Neuronal stem cell (in vitro differentiated cells): ENCODE results near the gene TMEM132A. TPM values are rescaled to one million over a fixed set of nuclear protein-coding genes. Genes with fewer than 3 reads are reported as not detected.
A peak's percentile ranks its signal among the peaks of the same experiment; 100 is the strongest.

ENCODE experiments used
- DNase-seq: peaks from one replicate; pipeline ENCODE4 v3.0.0-alpha.2; 2013; ENCODE audit warnings: low spot score
- H2AFZ ChIP-seq: one replicate; pipeline ENCODE4 v1.6.1; 2013; ENCODE audit warnings: mild to moderate bottlenecking, low read length, inconsistent platforms
- H2AK5ac ChIP-seq: 2 replicates; pipeline ENCODE4 v1.6.1; 2013; ENCODE audit warnings: low read depth, mild to moderate bottlenecking, inconsistent platforms, low read length, moderate library complexity, mixed read lengths
- H2BK120ac ChIP-seq: 2 replicates; pipeline ENCODE4 v1.6.1; 2013; ENCODE audit warnings: low read depth, mild to moderate bottlenecking, inconsistent platforms, low read length, moderate library complexity, mixed read lengths
- H2BK12ac ChIP-seq: one replicate; pipeline ENCODE4 v1.6.1; 2013; ENCODE audit warnings: low read length, inconsistent platforms
- H2BK15ac ChIP-seq: 2 replicates; pipeline ENCODE4 v1.6.1; 2013; ENCODE audit warnings: mild to moderate bottlenecking, low read length, inconsistent platforms, mixed read lengths
- H2BK5ac ChIP-seq: one replicate; pipeline ENCODE4 v1.6.1; 2013; ENCODE audit warnings: inconsistent platforms, mild to moderate bottlenecking, low read length, moderate library complexity
- H3K14ac ChIP-seq: one replicate; pipeline ENCODE4 v1.6.1; 2013; ENCODE audit warnings: low read length, inconsistent platforms
- H3K18ac ChIP-seq: 2 replicates; pipeline ENCODE4 v1.6.1; 2013; ENCODE audit warnings: low read length, inconsistent platforms
- H3K23ac ChIP-seq: 2 replicates; pipeline ENCODE4 v1.6.1; 2013; ENCODE audit warnings: low read depth, mild to moderate bottlenecking, mixed read lengths, low read length, inconsistent platforms; ENCODE audit not compliant: poor library complexity
- H3K27ac ChIP-seq: replicated peaks from 3 replicates; pipeline ENCODE4 v1.5.1; 2013; ENCODE audit warnings: low read length, inconsistent platforms
- H3K27me3 ChIP-seq, 3 experiments: 2 replicates each; pipeline ENCODE4 v1.6.1; 2013; ENCODE audit warnings: low read length in 3 of 3, mild to moderate bottlenecking in 2 of 3, inconsistent platforms in 1 of 3, low read depth in 1 of 3, mixed read lengths in 1 of 3, moderate library complexity in 1 of 3; ENCODE audit not compliant: control insufficient read depth in 3 of 3, insufficient read depth in 3 of 3
- H3K36me3 ChIP-seq, 2 donors: replicated peaks in 1 of 2; 2 replicates each; pipeline ENCODE4 v1.6.1; 2013; ENCODE audit warnings: low read length in 2 of 2; ENCODE audit not compliant: control insufficient read depth in 2 of 2, insufficient read depth in 2 of 2
- H3K4ac ChIP-seq: 2 replicates; pipeline ENCODE4 v1.6.1; 2013; ENCODE audit warnings: inconsistent platforms, mild to moderate bottlenecking, low read length, moderate library complexity
- H3K4me1 ChIP-seq, 2 donors: 1 replicate in 1 of 2; 2 replicates in 1 of 2; pipeline ENCODE4 v1.6.1; 2013; ENCODE audit warnings: low read length in 2 of 2, low read depth in 1 of 2; ENCODE audit not compliant: control insufficient read depth in 2 of 2, insufficient read depth in 1 of 2
- H3K4me2 ChIP-seq: one replicate; pipeline ENCODE4 v1.6.1; 2013; ENCODE audit warnings: mild to moderate bottlenecking, low read length, inconsistent platforms; ENCODE audit not compliant: insufficient read depth, poor library complexity, severe bottlenecking
- H3K4me3 ChIP-seq, 2 donors: 2 replicates each; pipeline ENCODE4 v1.5.1; 2013; ENCODE audit warnings: low read length in 2 of 2, mild to moderate bottlenecking in 2 of 2, inconsistent platforms in 1 of 2, moderate library complexity in 1 of 2
- H3K79me1 ChIP-seq: one replicate; pipeline ENCODE4 v1.6.1; 2013; ENCODE audit warnings: low read depth, mild to moderate bottlenecking, inconsistent platforms, low read length, moderate library complexity
- H3K9ac ChIP-seq: one replicate; pipeline ENCODE4 v1.6.1; 2013; ENCODE audit warnings: mild to moderate bottlenecking, low read depth, low read length, inconsistent platforms; ENCODE audit not compliant: poor library complexity
- H3K9me3 ChIP-seq, 2 donors: replicated peaks in 1 of 2; 2 replicates each; pipeline versions ENCODE3 to v1.6.1; 2013; ENCODE audit warnings: low read length in 2 of 2, mild to moderate bottlenecking in 2 of 2, inconsistent platforms in 1 of 2, low read depth in 1 of 2, mixed read lengths in 1 of 2, moderate library complexity in 1 of 2; ENCODE audit not compliant: control insufficient read depth in 2 of 2, insufficient read depth in 1 of 2
- H4K8ac ChIP-seq: one replicate; pipeline ENCODE4 v1.6.1; 2013; ENCODE audit warnings: low read depth, mild to moderate bottlenecking, inconsistent platforms, low read length, moderate library complexity
- H4K91ac ChIP-seq: one replicate; pipeline ENCODE4 v1.6.1; 2013; ENCODE audit warnings: low read length, low read depth, mild to moderate bottlenecking, inconsistent platforms; ENCODE audit not compliant: poor library complexity
- WGBS, 2 donors: extraction: QIAGEN DNeasy Blood & Tissue Kit; methylation state at CpG; one replicate each; pipeline ENCODE4 v1.1.7; 2013; ENCODE audit warnings: missing lambda C conversion rate in 2 of 2, mixed read lengths in 1 of 2; ENCODE audit not compliant: insufficient read length in 2 of 2, insufficient replicate concordance in 1 of 2; ENCODE audit errors: extremely low coverage in 2 of 2; 5-methylcytosine and 5-hydroxymethylcytosine counted together
- polyA plus RNA-seq, 2 experiments: library from polyadenylated mRNA; stranded (reverse); fragments of 200-250 nt; gene quantifications; one replicate each; pipeline ENCODE4 v1.2.3, GENCODE V29; 2013

The TMEM132A gene
- 90.5 TPM for polyA plus RNA-seq (2013, experiment 1 of 2)
- 91.3 TPM for polyA plus RNA-seq (2013, experiment 2 of 2)

DNA sequence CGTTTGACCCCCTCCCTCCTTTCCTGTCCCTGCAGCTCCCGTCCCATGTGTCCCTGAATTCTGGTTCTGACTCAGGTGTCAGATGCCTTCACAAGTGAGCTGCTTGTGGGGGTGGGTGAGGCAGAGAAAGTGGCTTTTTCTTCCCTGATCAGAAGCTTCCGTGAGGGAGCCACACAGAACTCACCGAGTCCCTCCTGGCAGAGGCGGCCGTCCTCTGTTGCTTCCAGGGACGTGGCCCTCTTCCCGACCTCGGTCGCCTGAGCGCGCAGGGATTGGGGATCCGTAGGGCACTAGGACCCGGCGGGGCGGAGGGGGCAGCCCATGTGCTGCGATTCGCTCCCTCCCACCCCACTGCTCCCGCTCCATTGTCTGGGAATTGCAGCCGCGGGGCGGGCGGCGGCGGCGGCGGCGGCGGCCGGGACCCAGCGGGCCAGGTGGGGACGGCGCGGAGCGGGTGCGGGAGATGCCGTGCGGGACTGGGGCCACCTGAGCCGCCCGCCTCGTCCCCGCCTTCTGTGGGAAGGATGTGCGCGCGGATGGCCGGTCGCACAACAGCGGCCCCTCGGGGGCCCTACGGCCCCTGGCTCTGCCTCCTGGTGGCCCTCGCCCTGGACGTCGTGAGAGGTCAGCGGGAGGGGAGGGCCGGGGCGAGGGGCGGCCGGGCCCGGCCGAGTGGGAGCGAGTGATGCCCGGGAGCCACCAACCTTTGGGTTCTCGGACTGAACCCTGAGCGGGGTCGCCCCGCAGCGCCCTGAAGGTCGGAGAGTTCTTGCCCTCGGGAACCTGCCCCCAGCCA is at the start of gene TMEM132A:
Gene TMEM132A (plus strand): TSS at position 351 of the 796 bp plus-strand sequence. CDS start 174 bp downstream, at position 525.
- no peak within 1 kb of the TSS for H3K27ac ChIP-seq
- peak within 1 kb of the TSS; percentile 97 for H3K4me2 ChIP-seq
- no peaks in the 10 kb centered on the region for H3K27me3 ChIP-seq
- peak within 1 kb of the TSS; percentile 96 for H3K18ac ChIP-seq
- H3K4me1 ChIP-seq = peaks cover 11 to 15% of the 10 kb centered on the region in 2 donors
- H2AK5ac ChIP-seq = peak within 1 kb of the TSS; percentile 83
- H3K4ac ChIP-seq = no peak within 1 kb of the TSS
- peak within 1 kb of the TSS; percentile 67 for H4K8ac ChIP-seq
- H2AFZ ChIP-seq = peak within 1 kb of the TSS; percentile 90
- DNase-seq = peak; percentile 63
- H2BK5ac ChIP-seq = peak within 1 kb of the TSS; percentile 77
- H4K91ac ChIP-seq = no peak within 1 kb of the TSS
- WGBS, 2 donors = no CpG with 5 or more reads among the region's 69 CpGs
- H3K9ac ChIP-seq = peak within 1 kb of the TSS; percentile 94
- peaks cover 9% of the 10 kb centered on the region for H3K79me1 ChIP-seq
- H3K4me3 ChIP-seq = peak within 1 kb of the TSS; percentile 57 to 96
- no peaks in the 10 kb centered on the region for H3K9me3 ChIP-seq
- peak within 1 kb of the TSS; percentile 49 for H2BK120ac ChIP-seq
- H3K23ac ChIP-seq = peak within 1 kb of the TSS; percentile 47
- peaks cover 49 to 73% of the 10 kb centered on the region in 2 donors for H3K36me3 ChIP-seq
- peak within 1 kb of the TSS; percentile 75 for H3K14ac ChIP-seq
- H2BK12ac ChIP-seq = peak within 1 kb of the TSS; percentile 75
- H2BK15ac ChIP-seq = peak within 1 kb of the TSS; percentile 70

DNA sequence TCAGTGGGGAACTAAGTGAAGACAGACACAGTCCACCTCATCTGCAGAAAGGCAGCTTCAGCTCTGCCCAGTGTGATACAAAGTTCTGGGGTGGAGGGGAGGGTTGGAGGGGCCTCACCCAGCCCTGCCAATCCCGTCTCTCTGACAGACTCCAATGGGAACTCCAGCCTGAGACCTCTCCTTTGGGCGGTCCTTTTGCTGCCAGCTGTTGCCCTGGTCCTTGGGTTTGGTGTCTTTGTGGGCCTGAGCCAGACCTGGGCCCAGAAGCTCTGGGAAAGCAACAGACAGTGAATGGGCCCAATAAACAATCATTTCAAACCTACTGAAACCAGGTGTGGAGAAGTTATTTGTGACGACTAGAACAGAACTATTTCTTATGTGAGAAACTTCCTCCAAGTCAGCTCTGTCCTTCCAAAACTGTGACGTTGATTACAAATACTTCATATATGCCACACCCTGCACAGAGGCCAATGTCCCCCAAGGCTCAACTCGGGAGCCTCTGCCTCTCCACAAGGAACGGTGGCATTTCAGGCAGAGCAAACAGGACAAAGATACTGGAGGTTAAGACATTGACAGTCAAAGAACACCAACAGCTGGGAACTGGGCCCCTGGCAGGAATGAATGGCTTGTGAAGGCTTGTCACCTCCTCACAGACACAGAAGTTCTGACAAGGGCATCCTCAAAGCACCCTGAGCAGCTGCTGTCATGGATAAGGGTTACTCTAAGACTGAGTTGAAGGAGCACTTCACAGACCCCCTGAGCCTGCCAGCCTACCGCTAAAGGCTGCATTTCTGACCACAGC is 48.7 kb upstream of the TMEM132A start:
- Histone ChIP-seq H3K4me1 (peaks cover 0 to 1% of the 10 kb centered on the region in 2 donors), H4K8ac (no peak overlapping the region), H3K27me3 (no peaks in the 10 kb centered on the region), H2BK5ac (no peak overlapping the region), H3K18ac (no peak overlapping the region), H4K91ac (no peak overlapping the region), H2BK120ac (no peak overlapping the region), H3K4me2 (no peak overlapping the region), H3K4me3 (no peak overlapping the region), H2BK12ac (no peak overlapping the region), H3K27ac (no peak overlapping the region), H3K36me3 (peaks cover 8 to 22% of the 10 kb centered on the region in 2 donors), H3K9ac (no peak overlapping the region), H2AFZ (no peak overlapping the region), H3K9me3 (no peaks in the 10 kb centered on the region), H2AK5ac (no peak overlapping the region), H2BK15ac (no peak overlapping the region), H3K23ac (no peak overlapping the region), H3K79me1 (no peaks in the 10 kb centered on the region), H3K14ac (no peak overlapping the region), H3K4ac (no peak overlapping the region)
- no peak for DNase-seq
- WGBS, 2 donors = no CpG with 5 or more reads among the region's 7 CpGs

DNA sequence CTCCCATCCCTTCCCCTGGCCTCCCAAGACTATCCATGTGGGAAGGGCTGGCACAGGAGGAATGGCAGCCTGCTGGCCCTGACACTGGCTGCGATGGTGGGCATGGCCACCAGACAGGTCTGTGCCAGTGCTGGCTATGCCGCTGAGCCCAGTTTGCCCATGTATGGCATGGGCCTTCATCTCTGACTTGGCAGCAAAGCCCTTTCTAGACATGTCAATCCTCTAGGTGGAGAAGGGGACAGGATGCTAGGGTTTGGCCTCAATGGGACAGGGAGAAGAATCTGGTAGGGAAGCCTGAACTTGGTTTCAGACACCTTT is 48.1 kb upstream of the TMEM132A start:
- no peak overlapping the region for H2BK120ac ChIP-seq
- H3K79me1 ChIP-seq = no peaks in the 10 kb centered on the region
- no peak overlapping the region for H3K18ac ChIP-seq
- H2AK5ac ChIP-seq = no peak overlapping the region
- H3K4me3 ChIP-seq = no peak overlapping the region
- H3K9me3 ChIP-seq = no peaks in the 10 kb centered on the region
- H3K4me2 ChIP-seq = no peak overlapping the region
- H2BK15ac ChIP-seq = no peak overlapping the region
- no peak overlapping the region for H3K9ac ChIP-seq
- H3K27me3 ChIP-seq = no peaks in the 10 kb centered on the region
- no peak overlapping the region for H4K91ac ChIP-seq
- H3K14ac ChIP-seq = no peak overlapping the region
- no CpG with 5 or more reads among the region's 2 CpGs for WGBS, 2 donors
- no peak overlapping the region for H3K23ac ChIP-seq
- no peak overlapping the region for H2AFZ ChIP-seq
- peaks cover 1 to 5% of the 10 kb centered on the region in 2 donors for H3K4me1 ChIP-seq
- no peak overlapping the region for H4K8ac ChIP-seq
- H3K4ac ChIP-seq = no peak overlapping the region
- H3K27ac ChIP-seq = no peak overlapping the region
- H2BK5ac ChIP-seq = no peak overlapping the region
- peaks cover 8 to 22% of the 10 kb centered on the region in 2 donors for H3K36me3 ChIP-seq
- no peak for DNase-seq
- H2BK12ac ChIP-seq = no peak overlapping the region
